Glutamatergic neuron (in vitro differentiated cells): ENCODE measurements around the gene ADARB2. TPM values are rescaled to one million over a fixed set of nuclear protein-coding genes. Genes with fewer than 3 reads are reported as not detected.

Source experiments
- DNase-seq: peaks from one replicate; pipeline ENCODE4 v3.0.0; 2022
- H3K27ac Mint-ChIP-seq: one replicate; pipeline ENCODE4 v1.8.0; 2020; ENCODE audit warnings: mild to moderate bottlenecking, mixed read lengths, inconsistent platforms; ENCODE audit not compliant: unreplicated experiment
- H3K27me3 Mint-ChIP-seq: one replicate; pipeline ENCODE4 v1.8.0; 2020; ENCODE audit warnings: mild to moderate bottlenecking, moderate library complexity, mixed read lengths, inconsistent platforms; ENCODE audit not compliant: unreplicated experiment
- H3K36me3 Mint-ChIP-seq: one replicate; pipeline ENCODE4 v1.8.0; 2020; ENCODE audit warnings: mild to moderate bottlenecking, mixed read lengths, inconsistent platforms; ENCODE audit not compliant: unreplicated experiment
- H3K4me1 Mint-ChIP-seq: one replicate; pipeline ENCODE4 v1.8.0; 2020; ENCODE audit warnings: mild to moderate bottlenecking, low read depth, mixed read lengths, inconsistent platforms; ENCODE audit not compliant: unreplicated experiment
- H3K4me3 Mint-ChIP-seq: one replicate; pipeline ENCODE4 v1.8.0; 2020; ENCODE audit warnings: mild to moderate bottlenecking, mixed read lengths, inconsistent platforms; ENCODE audit not compliant: unreplicated experiment
- H3K9me3 Mint-ChIP-seq: one replicate; pipeline ENCODE4 v1.8.0; 2020; ENCODE audit warnings: mild to moderate bottlenecking, moderate library complexity, mixed read lengths, inconsistent platforms; ENCODE audit not compliant: unreplicated experiment
- CTCF ChIP-seq: fragments of 200-600 bp; sonication (generic); IDR thresholded peaks from one replicate; pipeline ENCODE4 v1.5.0; 2021; ENCODE audit not compliant: partially characterized antibody, unreplicated experiment
- total RNA-seq: library from RNA; stranded (reverse); fragmentation: NEBNext Ultra II Directional; extraction: Animal tissue kit (Norgen Biotek cat#: 25700); gene quantifications from one replicate; pipeline ENCODE4 v1.2.1, GENCODE V29; 2021; ENCODE audit not compliant: unreplicated experiment

ADARB2 gene
- total RNA-seq, 1 donor from 2014 or later, result 20.6 TPM

- Mint-ChIP-seq H3K27ac (no peak overlapping the region), H3K27me3 (peaks cover 8% of the 10 kb centered on the region), H3K4me1 (peaks cover 43% of the 10 kb centered on the region), H3K4me3 (no peak overlapping the region), H3K9me3 (peaks cover 6% of the 10 kb centered on the region), H3K36me3 (no peaks in the 10 kb centered on the region)
- DNase-seq, result no peak
- TF ChIP-seq CTCF, result no peak
Observed at GRCh38 chr10:1556496-1556895, 180.8 kb downstream of the ADARB2 start.

- peak overlapping the region; percentile 33 for H3K27ac Mint-ChIP-seq
- no peak overlapping the region for H3K4me3 Mint-ChIP-seq
- peaks cover 30% of the 10 kb centered on the region for H3K4me1 Mint-ChIP-seq
- peaks cover 5% of the 10 kb centered on the region for H3K36me3 Mint-ChIP-seq
- peaks cover 9% of the 10 kb centered on the region for H3K9me3 Mint-ChIP-seq
- DNase-seq, result peak; percentile 8
- no peak for TF ChIP-seq CTCF
- H3K27me3 Mint-ChIP-seq, result peaks cover 9% of the 10 kb centered on the region
Observed at GRCh38 chr10:1553951-1554350, 183.4 kb downstream of the ADARB2 start.

- H3K4me3 Mint-ChIP-seq, result no peak overlapping the region
- no peak overlapping the region for H3K27ac Mint-ChIP-seq
- peaks cover 14% of the 10 kb centered on the region for H3K36me3 Mint-ChIP-seq
- DNase-seq, result peak; percentile 11
- peaks cover 9% of the 10 kb centered on the region for H3K27me3 Mint-ChIP-seq
- peaks cover 9% of the 10 kb centered on the region for H3K9me3 Mint-ChIP-seq
- TF ChIP-seq CTCF, result no peak
- peaks cover 27% of the 10 kb centered on the region for H3K4me1 Mint-ChIP-seq
Observed at GRCh38 chr10:1552881-1553670, 184.2 kb downstream of the ADARB2 start.

DNA sequence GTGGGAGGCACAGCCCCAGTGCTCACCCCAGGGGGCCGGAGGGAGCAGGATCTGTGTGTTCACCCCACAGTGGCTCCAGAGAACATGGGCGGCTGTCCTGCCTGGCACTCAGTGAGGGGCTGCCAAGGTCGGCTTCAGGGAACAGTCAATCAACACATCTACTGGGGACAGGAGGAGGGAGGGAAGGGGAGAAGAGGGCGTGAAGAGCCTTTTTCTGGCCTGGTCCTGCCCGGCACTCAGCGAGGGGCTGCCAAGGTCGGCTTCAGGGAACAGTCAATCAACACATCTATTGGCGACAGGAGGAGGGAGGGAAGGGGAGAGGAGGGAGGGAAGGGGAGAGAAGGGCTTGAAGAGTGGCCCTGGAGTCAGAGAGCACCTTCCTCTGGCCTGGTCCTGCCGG, 184.9 kb downstream of the ADARB2 start:
- H3K4me3 Mint-ChIP-seq, result no peak overlapping the region
- H3K27ac Mint-ChIP-seq, result no peak overlapping the region
- peaks cover 9% of the 10 kb centered on the region for H3K9me3 Mint-ChIP-seq
- TF ChIP-seq CTCF, result no peak
- H3K27me3 Mint-ChIP-seq, result peaks cover 6% of the 10 kb centered on the region
- DNase-seq, result peak; percentile 16
- H3K36me3 Mint-ChIP-seq, result peaks cover 15% of the 10 kb centered on the region
- peaks cover 27% of the 10 kb centered on the region for H3K4me1 Mint-ChIP-seq

DNA sequence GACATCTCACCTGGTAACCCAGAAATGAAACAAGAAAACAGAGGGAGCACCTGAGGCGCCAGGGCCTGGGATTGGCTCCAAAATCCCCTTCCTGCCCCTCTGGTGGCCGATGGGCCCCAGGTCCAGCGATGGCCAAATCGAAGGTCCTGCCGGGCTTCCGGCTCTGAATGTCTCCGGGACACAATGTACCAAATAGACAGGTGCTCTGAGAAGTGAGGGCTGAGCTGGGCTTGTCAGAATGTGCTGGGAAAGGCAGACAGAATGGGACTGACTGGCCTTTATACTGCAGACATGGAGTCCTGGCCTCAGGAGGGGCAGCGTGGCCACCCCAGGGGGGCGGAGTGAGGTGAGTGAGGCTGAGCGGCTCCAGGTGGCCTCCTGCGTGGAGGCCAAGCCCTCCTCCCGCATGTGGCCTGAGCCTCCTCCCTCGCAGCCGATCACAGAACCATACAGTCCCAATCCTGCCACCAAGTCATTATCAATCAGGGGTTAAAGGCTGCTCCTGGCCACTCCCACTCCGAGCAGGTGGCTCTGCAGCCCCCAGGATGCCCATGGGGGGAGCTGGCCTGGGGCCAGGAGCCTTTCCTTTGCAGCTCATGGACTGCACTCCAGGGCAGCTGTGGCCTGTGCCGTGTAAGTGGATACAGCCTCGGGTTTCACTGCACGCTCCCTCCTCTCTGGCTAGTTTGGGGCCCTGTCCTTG, 185.5 kb downstream of the ADARB2 start:
- peak; percentile 8 for DNase-seq
- H3K4me3 Mint-ChIP-seq, result no peak overlapping the region
- peaks cover 27% of the 10 kb centered on the region for H3K4me1 Mint-ChIP-seq
- no peak overlapping the region for H3K27ac Mint-ChIP-seq
- peaks cover 15% of the 10 kb centered on the region for H3K36me3 Mint-ChIP-seq
- TF ChIP-seq CTCF, result no peak
- peaks cover 7% of the 10 kb centered on the region for H3K9me3 Mint-ChIP-seq
- peaks cover 3% of the 10 kb centered on the region for H3K27me3 Mint-ChIP-seq
